Karpas-422 (cell line): Measurements from ENCODE around the gene DCT. TPM values are rescaled to one million over a fixed set of nuclear protein-coding genes. Genes with fewer than 3 reads are reported as not detected.

Experiments
- DNase-seq: peaks from one replicate; pipeline ENCODE4 v3.0.0-alpha.2; 2015
- H2AFZ ChIP-seq: fragments of 200-600 bp; sonication (generic); 2 replicates; pipeline ENCODE4 v1.6.1; 2014; ENCODE audit warnings: antibody characterized with exemption, low read length, mixed read lengths
- H3K27ac ChIP-seq: fragments of 200-600 bp; sonication (generic); 2 replicates; pipeline ENCODE4 v1.5.1; 2014; ENCODE audit warnings: mild to moderate bottlenecking, low read length, moderate library complexity
- H3K27me3 ChIP-seq: fragments of 200-600 bp; sonication (generic); 2 replicates; pipeline ENCODE4 v1.6.1; 2014; ENCODE audit warnings: low read length, mixed read lengths
- H3K36me3 ChIP-seq: fragments of 200-600 bp; sonication (generic); 2 replicates; pipeline ENCODE4 v1.6.1; 2014; ENCODE audit warnings: low read length, mixed read lengths; ENCODE audit not compliant: insufficient read depth
- H3K4me1 ChIP-seq: fragments of 200-600 bp; sonication (generic); 2 replicates; pipeline ENCODE4 v1.6.1; 2014; ENCODE audit warnings: mild to moderate bottlenecking, low read length, mixed read lengths
- H3K4me2 ChIP-seq: fragments of 200-600 bp; sonication (generic); 2 replicates; pipeline ENCODE4 v1.6.1; 2014; ENCODE audit warnings: low read length, low read depth, mild to moderate bottlenecking; ENCODE audit not compliant: poor library complexity, severe bottlenecking
- H3K4me3 ChIP-seq: fragments of 200-600 bp; sonication (generic); 2 replicates; pipeline ENCODE4 v1.5.1; 2014; ENCODE audit warnings: mild to moderate bottlenecking, antibody characterized with exemption, low read length, mixed read lengths
- H3K79me2 ChIP-seq: fragments of 200-600 bp; sonication (generic); 2 replicates; pipeline ENCODE4 v1.6.1; 2014; ENCODE audit warnings: mild to moderate bottlenecking, low read length, mixed read lengths
- H3K9ac ChIP-seq: fragments of 200-600 bp; sonication (generic); 2 replicates; pipeline ENCODE4 v1.6.0; 2014; ENCODE audit warnings: low read length
- H3K9me2 ChIP-seq: fragments of 200-600 bp; sonication (generic), shearing (Covaris generic); replicated peaks from 2 replicates; pipeline ENCODE4 v1.6.0; 2014; ENCODE audit warnings: mild to moderate bottlenecking, low read length, moderate library complexity; ENCODE audit not compliant: insufficient read depth
- H3K9me3 ChIP-seq: fragments of 300-700, 200-600 bp; sonication (generic); 2 replicates; pipeline ENCODE4 v1.6.1; 2014; ENCODE audit warnings: low read length, mixed read lengths
- H4K20me1 ChIP-seq: fragments of 200-600 bp; sonication (generic); 2 replicates; pipeline ENCODE4 v1.6.1; 2014; ENCODE audit warnings: mild to moderate bottlenecking, antibody characterized with exemption, low read length, low read depth; ENCODE audit not compliant: insufficient read depth
- total RNA-seq: library from RNA; depleted of rRNA; stranded (reverse); fragments of >200 nt; shearing (Covaris generic); gene quantifications from 2 replicates; pipeline ENCODE4 v1.2.3, GENCODE V29; 2014; ENCODE audit warnings: low replicate concordance

DCT gene
- total RNA-seq, 1 experiment from 2014 or later = not detected

GRCh38 chr13:94416454-94417080, 62.9 kb downstream of the DCT start:
- Histone ChIP-seq H3K79me2 (no peaks in the 10 kb centered on the region), H4K20me1 (no peaks in the 10 kb centered on the region), H2AFZ (no peak overlapping the region), H3K9ac (no peak overlapping the region), H3K9me3 (no peaks in the 10 kb centered on the region), H3K4me2 (no peak overlapping the region), H3K36me3 (no peaks in the 10 kb centered on the region), H3K27me3 (no peaks in the 10 kb centered on the region), H3K9me2 (no peaks in the 10 kb centered on the region), H3K4me1 (no peaks in the 10 kb centered on the region), H3K4me3 (no peak overlapping the region), H3K27ac (no peak overlapping the region)
- peak; percentile 71 for DNase-seq

GRCh38 chr13:94415500-94416237, 63.8 kb downstream of the DCT start:
- H3K4me3 ChIP-seq = no peak overlapping the region
- no peaks in the 10 kb centered on the region for H3K27me3 ChIP-seq
- H3K4me2 ChIP-seq = no peak overlapping the region
- no peaks in the 10 kb centered on the region for H3K79me2 ChIP-seq
- H3K9me2 ChIP-seq = no peaks in the 10 kb centered on the region
- no peak for DNase-seq
- H3K4me1 ChIP-seq = no peaks in the 10 kb centered on the region
- H3K27ac ChIP-seq = no peak overlapping the region
- no peak overlapping the region for H2AFZ ChIP-seq
- H3K36me3 ChIP-seq = no peaks in the 10 kb centered on the region
- H3K9me3 ChIP-seq = no peaks in the 10 kb centered on the region
- H3K9ac ChIP-seq = no peak overlapping the region
- no peaks in the 10 kb centered on the region for H4K20me1 ChIP-seq

- no peak overlapping the region for H3K4me3 ChIP-seq
- no peak overlapping the region for H3K27ac ChIP-seq
- H3K4me1 ChIP-seq = no peaks in the 10 kb centered on the region
- no peak for DNase-seq
- no peaks in the 10 kb centered on the region for H3K9me3 ChIP-seq
- no peak overlapping the region for H3K4me2 ChIP-seq
- no peak overlapping the region for H2AFZ ChIP-seq
- no peaks in the 10 kb centered on the region for H3K36me3 ChIP-seq
- H3K27me3 ChIP-seq = no peaks in the 10 kb centered on the region
- no peaks in the 10 kb centered on the region for H3K9me2 ChIP-seq
- no peaks in the 10 kb centered on the region for H4K20me1 ChIP-seq
- no peak overlapping the region for H3K9ac ChIP-seq
- no peaks in the 10 kb centered on the region for H3K79me2 ChIP-seq
Measured at GRCh38 chr13:94414708-94415107, 64.8 kb downstream of the DCT start.

GRCh38 chr13:94414141-94414540, 65.3 kb downstream of the DCT start:
- H3K4me3 ChIP-seq = no peak overlapping the region
- no peaks in the 10 kb centered on the region for H3K4me1 ChIP-seq
- no peaks in the 10 kb centered on the region for H3K9me2 ChIP-seq
- no peaks in the 10 kb centered on the region for H3K79me2 ChIP-seq
- no peak overlapping the region for H2AFZ ChIP-seq
- H3K36me3 ChIP-seq = no peaks in the 10 kb centered on the region
- no peaks in the 10 kb centered on the region for H3K27me3 ChIP-seq
- DNase-seq = no peak
- H3K9ac ChIP-seq = no peak overlapping the region
- no peaks in the 10 kb centered on the region for H4K20me1 ChIP-seq
- no peaks in the 10 kb centered on the region for H3K9me3 ChIP-seq
- no peak overlapping the region for H3K27ac ChIP-seq
- H3K4me2 ChIP-seq = no peak overlapping the region

- Histone ChIP-seq H2AFZ (no peak overlapping the region), H3K27me3 (no peaks in the 10 kb centered on the region), H4K20me1 (no peaks in the 10 kb centered on the region), H3K79me2 (no peaks in the 10 kb centered on the region), H3K4me1 (no peaks in the 10 kb centered on the region), H3K27ac (no peak overlapping the region), H3K4me2 (no peak overlapping the region), H3K36me3 (no peaks in the 10 kb centered on the region), H3K9me3 (no peaks in the 10 kb centered on the region), H3K9ac (no peak overlapping the region), H3K4me3 (no peak overlapping the region), H3K9me2 (no peaks in the 10 kb centered on the region)
- DNase-seq = no peak
Measured at GRCh38 chr13:94413598-94413944, 65.9 kb downstream of the DCT start.

- H3K4me1 ChIP-seq = no peaks in the 10 kb centered on the region
- no peaks in the 10 kb centered on the region for H3K27me3 ChIP-seq
- no peaks in the 10 kb centered on the region for H3K79me2 ChIP-seq
- no peak overlapping the region for H3K4me2 ChIP-seq
- H3K9me3 ChIP-seq = no peaks in the 10 kb centered on the region
- no peak overlapping the region for H3K27ac ChIP-seq
- no peak overlapping the region for H2AFZ ChIP-seq
- no peak for DNase-seq
- no peaks in the 10 kb centered on the region for H3K9me2 ChIP-seq
- H4K20me1 ChIP-seq = no peaks in the 10 kb centered on the region
- no peak overlapping the region for H3K4me3 ChIP-seq
- no peak overlapping the region for H3K9ac ChIP-seq
- H3K36me3 ChIP-seq = no peaks in the 10 kb centered on the region
Measured at GRCh38 chr13:94412870-94413597, 66.4 kb downstream of the DCT start.

- Histone ChIP-seq H3K79me2 (no peaks in the 10 kb centered on the region), H3K36me3 (no peaks in the 10 kb centered on the region), H3K27ac (no peak overlapping the region), H3K9ac (no peak overlapping the region), H3K9me2 (no peaks in the 10 kb centered on the region), H3K4me2 (no peak overlapping the region), H3K9me3 (no peaks in the 10 kb centered on the region), H3K4me3 (no peak overlapping the region), H3K27me3 (no peaks in the 10 kb centered on the region), H3K4me1 (no peaks in the 10 kb centered on the region), H4K20me1 (no peaks in the 10 kb centered on the region), H2AFZ (no peak overlapping the region)
- DNase-seq = no peak
Measured at GRCh38 chr13:94411747-94412146, 67.7 kb downstream of the DCT start.

- Histone ChIP-seq H3K4me2 (no peak overlapping the region), H2AFZ (no peak overlapping the region), H3K9ac (no peak overlapping the region)
Measured at GRCh38 chr13:94408314-94409036, 71.0 kb downstream of the DCT start.

More at GRCh38 chr13:94408314-94409036, 71.0 kb downstream of the DCT start:
- Histone ChIP-seq H3K4me1 (no peaks in the 10 kb centered on the region), H4K20me1 (no peaks in the 10 kb centered on the region), H3K79me2 (no peaks in the 10 kb centered on the region), H3K36me3 (no peaks in the 10 kb centered on the region), H3K27ac (no peak overlapping the region), H3K4me3 (no peak overlapping the region), H3K9me2 (no peaks in the 10 kb centered on the region), H3K27me3 (no peaks in the 10 kb centered on the region), H3K9me3 (no peaks in the 10 kb centered on the region)
- DNase-seq = no peak
